ENCODE data around the gene REPIN1.

DNA sequence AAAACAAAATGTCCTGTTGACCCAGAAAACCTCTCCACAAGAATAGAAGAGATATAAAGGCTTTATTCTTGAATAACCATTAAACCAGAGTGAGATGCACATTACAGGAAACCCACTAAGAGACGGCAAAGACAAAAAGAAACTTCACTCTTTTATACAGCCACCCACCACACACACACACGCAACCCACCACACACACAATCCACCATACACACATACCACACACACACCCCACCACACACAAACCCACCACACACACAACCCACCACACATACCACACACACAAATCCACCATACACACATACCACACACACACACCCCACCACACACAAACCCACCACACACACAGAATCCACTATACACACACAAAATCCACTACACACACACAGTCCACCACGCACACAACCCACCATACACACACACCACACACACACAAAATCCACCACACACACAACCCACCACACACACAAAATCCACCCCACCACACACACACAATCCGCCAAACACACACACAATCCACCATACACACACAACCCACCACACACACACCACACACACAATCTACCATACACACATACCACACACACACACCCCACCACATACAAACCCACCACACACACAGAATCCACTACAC lies 9.5 kb upstream of the REPIN1 start:
- TF ChIP-seq, protein P1, sequence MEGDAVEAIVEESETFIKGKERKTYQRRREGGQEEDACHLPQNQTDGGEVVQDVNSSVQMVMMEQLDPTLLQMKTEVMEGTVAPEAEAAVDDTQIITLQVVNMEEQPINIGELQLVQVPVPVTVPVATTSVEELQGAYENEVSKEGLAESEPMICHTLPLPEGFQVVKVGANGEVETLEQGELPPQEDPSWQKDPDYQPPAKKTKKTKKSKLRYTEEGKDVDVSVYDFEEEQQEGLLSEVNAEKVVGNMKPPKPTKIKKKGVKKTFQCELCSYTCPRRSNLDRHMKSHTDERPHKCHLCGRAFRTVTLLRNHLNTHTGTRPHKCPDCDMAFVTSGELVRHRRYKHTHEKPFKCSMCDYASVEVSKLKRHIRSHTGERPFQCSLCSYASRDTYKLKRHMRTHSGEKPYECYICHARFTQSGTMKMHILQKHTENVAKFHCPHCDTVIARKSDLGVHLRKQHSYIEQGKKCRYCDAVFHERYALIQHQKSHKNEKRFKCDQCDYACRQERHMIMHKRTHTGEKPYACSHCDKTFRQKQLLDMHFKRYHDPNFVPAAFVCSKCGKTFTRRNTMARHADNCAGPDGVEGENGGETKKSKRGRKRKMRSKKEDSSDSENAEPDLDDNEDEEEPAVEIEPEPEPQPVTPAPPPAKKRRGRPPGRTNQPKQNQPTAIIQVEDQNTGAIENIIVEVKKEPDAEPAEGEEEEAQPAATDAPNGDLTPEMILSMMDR (IDR thresholded peaks at IDR 0.05), result no peak
- TF ChIP-seq POLR2A (IDR thresholded peaks at IDR 0.05) (no peak), EP300 (IDR thresholded peaks at IDR 0.05) (no peak)

Data from sigmoid colon (tissue), 4 donors.